ENCODE data around the gene IER3.

Gene IER3

GRCh38 chr6:30779850-30780641, 35.7 kb upstream of the IER3 start:
- no peak for TF ChIP-seq CTCF (IDR thresholded peaks at IDR 0.05; ENCODE audit: insufficient read depth, low read length, missing control alignments)
- no peak overlapping the region for H3K4me3 ChIP-seq (ENCODE audit: low read depth, low read length)
- ChIA-PET CTCF (interaction anchor here (1.4 to 2.1 kb wide), 2 partner anchors 11 to 28 kb away, joined by 4 read pairs; no protein-coding TSS in a partner anchor), POLR2A (interaction anchor here (0.7 to 2.4 kb wide), 5 partner anchors 10 to 63 kb away, joined by 3 to 42 read pairs (median 4); partner anchors contain the start of genes FLOT1 and MDC1)
- no peak for DNase-seq (ENCODE audit: low read depth, low spot score)

- no peak for TF ChIP-seq CTCF (IDR thresholded peaks at IDR 0.05; ENCODE audit: insufficient read depth, low read length, missing control alignments)
- POLR2A ChIA-PET: interaction anchor here (1.7 kb wide), 1 partner anchor 9 kb away, joined by 5 read pairs; no protein-coding TSS in a partner anchor
- CTCF ChIA-PET: interaction anchor here (1.3 to 3.3 kb wide), 3 partner anchors 8 to 49 kb away, joined by 3 to 16 read pairs (median 6); no protein-coding TSS in a partner anchor
- DNase-seq (ENCODE audit: low read depth, low spot score): no peak
- H3K4me3 ChIP-seq (ENCODE audit: low read depth, low read length): no peak overlapping the region
Measured at GRCh38 chr6:30778001-30778635, 33.8 kb upstream of the IER3 start.

DNA sequence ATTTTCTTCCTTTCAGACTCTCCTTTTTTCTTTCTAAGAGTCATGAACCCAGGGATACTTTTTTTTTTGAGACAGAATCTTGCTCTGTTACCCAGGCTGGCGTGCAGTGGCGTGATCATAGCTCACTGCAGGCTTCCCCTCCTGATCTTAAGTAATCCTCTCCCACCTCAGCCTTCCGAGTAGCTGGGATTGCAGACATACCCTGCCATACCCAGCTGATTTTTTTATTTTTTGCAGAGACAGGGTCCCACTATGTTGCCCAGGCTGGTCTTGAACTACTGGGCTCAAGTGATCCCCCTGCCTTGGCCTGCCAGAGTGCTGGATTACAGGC, 32.8 kb upstream of the IER3 start:
- POLR2A ChIA-PET: interaction anchor here (1.1 to 1.3 kb wide), 2 partner anchors 33 to 42 kb away, joined by 3 to 5 read pairs; partner anchors contain the start of gene IER3
- DNase-seq (ENCODE audit: low read depth, low spot score): no peak
- H3K4me3 ChIP-seq (ENCODE audit: low read depth, low read length): no peak overlapping the region
- CTCF ChIA-PET: interaction anchor here (1.2 to 3.3 kb wide), 5 partner anchors 11 to 55 kb away, joined by 3 to 16 read pairs (median 3); no protein-coding TSS in a partner anchor
- TF ChIP-seq CTCF (IDR thresholded peaks at IDR 0.05; ENCODE audit: insufficient read depth, low read length, missing control alignments): no peak

- ChIA-PET POLR2A (interaction anchor here (1.1 to 1.3 kb wide), 2 partner anchors 32 to 43 kb away, joined by 3 to 5 read pairs; partner anchors contain the start of gene IER3), CTCF (interaction anchor here (1.2 to 3.3 kb wide), 5 partner anchors 10 to 310 kb away, joined by 3 to 16 read pairs (median 3); no protein-coding TSS in a partner anchor)
- H3K4me3 ChIP-seq (ENCODE audit: low read depth, low read length): no peak overlapping the region
- TF ChIP-seq CTCF (IDR thresholded peaks at IDR 0.05; ENCODE audit: insufficient read depth, low read length, missing control alignments): no peak
- DNase-seq (ENCODE audit: low read depth, low spot score): no peak
Measured at GRCh38 chr6:30776390-30777154, 32.2 kb upstream of the IER3 start.

- CTCF ChIA-PET: interaction anchor here (1.4 to 1.9 kb wide), 2 partner anchors 53 to 312 kb away, joined by 3 to 5 read pairs; no protein-coding TSS in a partner anchor
- H3K4me3 ChIP-seq (ENCODE audit: low read depth, low read length): no peak overlapping the region
- no peak for DNase-seq (ENCODE audit: low read depth, low spot score)
- TF ChIP-seq CTCF (IDR thresholded peaks at IDR 0.05; ENCODE audit: insufficient read depth, low read length, missing control alignments): no peak
- POLR2A ChIA-PET: no interaction called here
Measured at GRCh38 chr6:30775104-30775503, 30.8 kb upstream of the IER3 start.

All from AG04449 (cell line).